NT2/D1 (cell line): ENCODE results near the gene MBP.

ENCODE experiments used
- SUZ12 ChIP-seq: IDR thresholded peaks from 2 replicates; pipeline ENCODE4 v1.6.1; 2011; ENCODE audit not compliant: insufficient read length, insufficient read depth; ENCODE audit errors: extremely low read depth
- YY1 ChIP-seq: IDR thresholded peaks from 2 replicates; pipeline ENCODE4 v1.6.1; 2011; ENCODE audit not compliant: insufficient read length, insufficient read depth
- ZNF274 ChIP-seq: IDR thresholded peaks from 2 replicates; pipeline ENCODE4 v1.6.1; 2011; ENCODE audit warnings: mild to moderate bottlenecking, low read depth, low read length

GRCh38 chr18:77007251-77007650, 125.3 kb downstream of the MBP start:
- TF ChIP-seq YY1: no peak
- no peak for TF ChIP-seq ZNF274
- TF ChIP-seq SUZ12: no peak
